ENCODE data around the gene HGFAC.

The HGFAC gene

DNA sequence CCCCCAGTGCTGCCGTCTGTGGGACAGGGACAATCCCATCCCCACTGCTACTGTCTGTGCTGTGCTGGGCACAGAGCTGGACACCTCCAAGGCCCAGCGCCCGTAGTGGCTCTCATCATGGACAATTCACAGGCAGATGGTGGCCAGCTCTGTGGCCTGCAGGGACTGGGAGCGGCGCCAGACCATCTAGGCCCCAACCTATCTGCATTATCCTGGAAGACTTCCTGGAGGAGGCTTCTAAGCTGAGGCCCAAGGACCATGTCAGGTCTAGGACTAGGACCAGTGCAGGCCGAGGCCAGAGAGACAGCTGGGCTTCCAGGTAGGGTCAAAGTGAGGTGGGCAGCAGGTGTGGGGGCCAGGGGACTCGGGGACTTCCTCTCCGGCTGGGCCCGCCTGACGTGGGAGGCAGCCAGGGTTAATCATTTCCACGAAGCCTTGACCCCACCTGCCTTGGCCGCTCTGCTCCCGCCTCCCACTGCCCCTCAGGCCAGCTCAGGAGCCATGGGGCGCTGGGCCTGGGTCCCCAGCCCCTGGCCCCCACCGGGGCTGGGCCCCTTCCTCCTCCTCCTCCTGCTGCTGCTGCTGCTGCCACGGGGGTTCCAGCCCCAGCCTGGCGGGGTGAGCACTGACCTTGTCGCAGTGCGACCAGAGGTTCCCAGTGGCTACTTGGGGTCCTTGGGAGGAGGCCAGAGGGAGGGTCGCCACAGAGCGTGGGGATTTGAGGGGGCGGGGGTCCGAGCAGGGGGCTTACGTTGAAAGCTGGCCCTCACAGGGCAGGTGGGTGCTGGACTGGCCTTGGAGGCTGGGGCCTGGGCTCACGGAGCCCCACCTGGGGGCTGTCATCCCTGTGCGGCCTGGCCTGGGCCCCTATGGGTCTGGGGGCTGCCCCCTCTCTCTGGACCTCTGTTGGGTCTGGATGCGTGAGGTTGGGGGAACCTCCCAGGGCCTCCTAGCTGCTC lies at the start of gene HGFAC:
TSS of gene HGFAC (plus strand) at position 468 of the 959 bp plus-strand sequence. CDS start at position 502, 34 bp downstream.
- TF ChIP-seq, protein P1, sequence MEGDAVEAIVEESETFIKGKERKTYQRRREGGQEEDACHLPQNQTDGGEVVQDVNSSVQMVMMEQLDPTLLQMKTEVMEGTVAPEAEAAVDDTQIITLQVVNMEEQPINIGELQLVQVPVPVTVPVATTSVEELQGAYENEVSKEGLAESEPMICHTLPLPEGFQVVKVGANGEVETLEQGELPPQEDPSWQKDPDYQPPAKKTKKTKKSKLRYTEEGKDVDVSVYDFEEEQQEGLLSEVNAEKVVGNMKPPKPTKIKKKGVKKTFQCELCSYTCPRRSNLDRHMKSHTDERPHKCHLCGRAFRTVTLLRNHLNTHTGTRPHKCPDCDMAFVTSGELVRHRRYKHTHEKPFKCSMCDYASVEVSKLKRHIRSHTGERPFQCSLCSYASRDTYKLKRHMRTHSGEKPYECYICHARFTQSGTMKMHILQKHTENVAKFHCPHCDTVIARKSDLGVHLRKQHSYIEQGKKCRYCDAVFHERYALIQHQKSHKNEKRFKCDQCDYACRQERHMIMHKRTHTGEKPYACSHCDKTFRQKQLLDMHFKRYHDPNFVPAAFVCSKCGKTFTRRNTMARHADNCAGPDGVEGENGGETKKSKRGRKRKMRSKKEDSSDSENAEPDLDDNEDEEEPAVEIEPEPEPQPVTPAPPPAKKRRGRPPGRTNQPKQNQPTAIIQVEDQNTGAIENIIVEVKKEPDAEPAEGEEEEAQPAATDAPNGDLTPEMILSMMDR (conservative IDR thresholded peaks at IDR 0.05), result no peak
- no peak within 1 kb of the TSS for H3K27ac ChIP-seq

- H3K27ac ChIP-seq, result no peak overlapping the region
- TF ChIP-seq, protein P1 (conservative IDR thresholded peaks at IDR 0.05), result no peak
Observed at GRCh38 chr4:3392321-3392720, 49.4 kb upstream of the HGFAC start.

DNA sequence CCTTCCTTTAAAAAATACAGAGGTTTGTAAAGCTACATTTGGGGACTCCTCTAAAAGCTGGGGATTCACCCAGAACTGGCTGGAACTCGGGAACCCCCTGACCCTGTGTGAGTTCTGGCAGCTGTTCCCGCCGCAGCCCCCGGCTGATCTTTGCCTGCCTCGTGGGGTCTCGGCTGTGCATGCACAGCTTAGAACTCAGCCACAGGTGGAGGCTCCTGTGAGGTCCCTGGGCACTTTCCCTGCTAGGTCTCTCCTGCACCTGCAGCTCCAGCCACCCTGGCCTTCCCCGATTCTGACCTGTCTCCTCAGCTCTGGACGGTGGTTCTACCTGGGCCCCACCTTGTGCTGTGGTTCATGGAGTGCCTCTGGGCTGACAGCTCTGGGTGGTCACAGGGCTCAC lies 48.6 kb upstream of the HGFAC start:
- TF ChIP-seq, protein P1 (conservative IDR thresholded peaks at IDR 0.05), result no peak
- no peak overlapping the region for H3K27ac ChIP-seq

DNA sequence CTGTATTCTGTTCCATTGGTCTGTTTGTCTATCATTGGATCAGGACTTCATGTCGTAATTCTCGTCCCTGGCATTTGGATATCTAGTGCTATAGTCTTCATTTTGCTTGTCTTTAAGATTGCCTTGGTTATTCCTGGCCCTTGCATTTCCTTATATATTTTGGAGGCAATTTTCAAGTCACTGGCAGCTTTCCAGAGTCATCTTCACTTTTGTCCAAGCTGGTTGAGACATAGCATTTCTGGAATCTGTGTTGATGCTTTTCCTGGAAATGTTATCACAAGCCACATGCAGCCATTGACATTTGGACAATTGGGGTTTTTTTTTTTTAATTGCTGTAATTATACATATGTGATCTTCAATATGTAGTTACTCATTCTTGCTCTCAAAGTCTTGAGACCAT lies 45.2 kb upstream of the HGFAC start:
- TF ChIP-seq, protein P1 (conservative IDR thresholded peaks at IDR 0.05), result no peak
- no peak overlapping the region for H3K27ac ChIP-seq

DNA sequence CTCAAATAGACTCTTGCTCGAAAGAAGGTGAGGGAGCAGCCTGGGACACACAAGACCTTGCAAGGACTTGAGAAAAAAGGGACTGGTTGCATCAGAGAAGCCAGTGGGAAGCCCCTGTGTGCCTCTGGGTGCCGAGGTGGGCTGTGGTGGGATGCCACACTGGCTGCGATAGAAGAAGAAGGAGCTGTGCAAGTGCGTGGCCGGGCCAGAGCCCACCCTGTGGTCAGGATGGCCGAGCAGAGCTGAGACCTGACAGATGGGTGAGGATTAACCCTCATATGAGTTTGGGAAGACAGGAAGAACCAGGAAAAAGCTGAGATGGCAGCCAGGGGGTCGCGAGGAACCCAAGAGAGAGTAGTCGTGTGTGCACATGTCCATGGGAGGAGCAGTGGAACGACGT lies 44.6 kb upstream of the HGFAC start:
- TF ChIP-seq, protein P1 (conservative IDR thresholded peaks at IDR 0.05), result no peak
- H3K27ac ChIP-seq, result no peak overlapping the region

GRCh38 chr4:3399277-3400194 lies 42.2 kb upstream of the HGFAC start:
- no peak overlapping the region for H3K27ac ChIP-seq
- TF ChIP-seq, protein P1 (conservative IDR thresholded peaks at IDR 0.05), result no peak
